ENCODE results near the gene PLS3.

The PLS3 gene

DNA sequence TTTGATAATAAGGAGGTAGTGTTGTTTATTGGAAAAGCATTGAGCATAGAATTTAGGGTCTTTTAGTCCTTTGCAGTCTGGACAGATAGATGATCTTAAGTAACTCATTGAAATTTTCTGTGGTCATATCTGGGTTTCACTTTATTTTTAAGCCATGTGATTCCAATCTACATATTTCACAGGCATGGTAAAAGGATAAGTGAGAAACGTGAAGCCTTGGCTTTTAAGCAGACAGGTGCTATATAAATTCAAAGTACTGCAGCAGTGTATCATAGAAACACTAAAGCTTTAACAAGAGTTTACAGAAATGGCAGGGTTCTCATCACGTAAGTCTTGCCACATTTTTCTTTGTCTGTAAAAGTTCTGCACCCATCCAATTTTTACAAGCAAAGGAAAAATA lies 4.9 kb downstream of the PLS3 start:
- DNase-seq (ENCODE audit: low spot score) = no peak

- DNase-seq (ENCODE audit: low spot score) = no peak
These were observed 10.7 kb downstream of the PLS3 start for GRCh38 chrX:115571712-115572111.

- DNase-seq (ENCODE audit: low spot score) = no peak
These were observed 12.2 kb downstream of the PLS3 start for GRCh38 chrX:115573185-115573584.

- DNase-seq (ENCODE audit: low spot score) = no peak
These were observed 15.7 kb downstream of the PLS3 start for GRCh38 chrX:115576676-115577075.

DNA sequence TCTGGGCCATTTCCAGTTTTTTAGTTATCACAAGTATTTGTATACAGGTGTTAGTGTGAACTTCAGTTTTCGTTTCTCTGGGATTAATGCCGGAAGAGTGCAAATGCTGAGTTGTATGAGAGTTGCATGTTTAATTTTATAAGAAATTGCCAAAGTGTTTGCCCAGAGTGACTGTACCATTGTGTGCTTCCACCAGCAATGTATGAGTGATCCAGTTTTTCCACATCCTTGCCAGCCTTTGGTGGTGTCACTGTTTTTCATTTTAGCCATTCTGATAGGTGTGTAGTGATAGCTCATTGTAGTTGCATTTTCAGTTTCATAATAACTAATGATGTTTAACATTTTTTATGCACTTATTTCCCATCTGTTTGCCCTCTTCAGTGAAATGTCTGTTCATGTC lies 18.4 kb downstream of the PLS3 start:
- no peak for DNase-seq (ENCODE audit: low spot score)

DNA sequence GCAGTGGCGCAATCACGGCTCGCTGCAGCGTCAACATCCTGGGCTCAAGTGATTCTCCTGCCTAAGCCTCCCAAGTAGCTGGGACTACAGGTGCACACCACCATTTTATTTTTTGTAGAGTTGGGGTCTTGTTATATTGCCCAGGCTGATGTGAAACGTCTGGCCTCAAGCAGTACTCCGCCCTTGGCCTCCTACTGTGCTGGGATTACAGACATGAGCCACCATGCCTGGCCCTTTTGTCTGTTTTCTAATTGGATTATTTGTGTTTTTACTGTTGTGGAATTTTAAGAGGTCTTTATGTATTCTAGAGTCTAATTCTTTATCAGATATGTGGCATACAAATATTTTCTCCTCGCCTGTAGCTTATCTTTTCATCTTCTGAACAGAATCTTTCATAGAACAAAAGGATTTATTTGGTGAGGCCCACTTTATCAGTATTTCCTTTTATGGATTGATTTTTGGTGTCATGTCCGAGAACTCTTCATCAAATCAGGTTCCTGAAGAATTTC lies 18.9 kb downstream of the PLS3 start:
- DNase-seq (ENCODE audit: low spot score) = no peak

- DNase-seq (ENCODE audit: low spot score) = no peak
These were observed 21.0 kb downstream of the PLS3 start for GRCh38 chrX:115581759-115582615.

DNA sequence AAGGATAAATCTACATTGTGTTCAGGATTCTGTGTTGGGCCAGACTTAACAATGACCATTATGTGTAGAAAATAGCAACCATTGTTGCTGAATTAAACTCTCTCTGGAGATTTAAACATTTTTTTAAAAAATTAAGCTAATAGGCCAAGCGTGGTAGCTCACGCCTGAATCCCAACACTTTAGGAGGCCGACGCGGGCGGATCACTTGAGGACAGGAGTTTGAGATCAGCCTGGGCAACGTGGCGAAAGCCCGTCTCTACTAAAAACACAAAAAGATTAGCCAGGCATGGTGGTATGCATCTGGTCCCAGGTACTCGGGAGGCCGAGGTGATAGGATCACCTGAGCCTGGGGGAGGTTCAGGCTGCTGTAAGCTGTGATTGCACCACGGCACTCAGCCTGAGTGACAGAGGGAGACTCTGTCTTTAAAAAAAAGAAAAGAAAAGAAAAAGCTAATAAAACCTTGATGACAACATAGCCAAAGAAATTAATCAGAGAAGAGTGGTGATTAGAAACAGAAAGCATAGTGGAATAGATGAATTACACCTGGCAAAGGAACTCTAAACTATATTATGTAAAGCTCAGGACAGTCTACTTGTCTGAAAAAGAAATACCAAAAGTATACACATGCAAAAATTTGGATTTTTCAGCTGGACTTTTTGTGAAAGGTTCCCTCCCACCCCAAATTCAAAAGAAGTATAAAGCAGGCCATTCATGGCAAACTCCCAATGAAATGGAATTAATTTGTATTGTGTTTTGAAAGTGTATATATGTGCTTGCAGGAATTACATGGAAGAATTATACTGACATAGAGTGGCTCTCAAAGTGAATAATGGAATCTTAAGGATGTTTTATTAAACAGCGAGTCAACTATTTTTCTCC lies 21.9 kb downstream of the PLS3 start:
- DNase-seq (ENCODE audit: low spot score) = no peak

DNA sequence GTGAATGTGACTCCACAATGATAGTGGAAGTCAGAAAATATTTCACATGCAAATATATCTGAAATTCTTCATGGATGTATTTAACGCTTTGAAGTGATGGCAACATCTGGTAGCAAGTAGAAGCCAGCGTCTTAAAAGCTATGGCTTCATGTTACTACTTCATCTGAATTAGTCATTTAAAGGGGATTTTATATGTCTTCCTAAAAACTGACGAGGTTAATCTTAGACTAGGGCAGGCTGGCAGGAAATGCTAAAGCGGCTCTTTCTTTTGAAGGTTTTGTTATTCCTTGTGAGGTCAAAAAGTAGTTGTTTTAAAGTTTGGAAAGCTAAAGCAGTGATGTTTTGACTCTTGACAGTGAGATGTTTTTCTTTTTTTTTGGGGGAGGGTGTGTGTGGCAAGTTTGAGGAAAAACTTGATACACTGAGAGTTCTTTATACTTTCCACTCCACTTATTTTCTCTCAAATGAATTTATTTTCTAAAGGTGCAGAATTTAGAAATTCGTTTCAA lies 22.6 kb downstream of the PLS3 start:
- no peak for DNase-seq (ENCODE audit: low spot score)

DNA sequence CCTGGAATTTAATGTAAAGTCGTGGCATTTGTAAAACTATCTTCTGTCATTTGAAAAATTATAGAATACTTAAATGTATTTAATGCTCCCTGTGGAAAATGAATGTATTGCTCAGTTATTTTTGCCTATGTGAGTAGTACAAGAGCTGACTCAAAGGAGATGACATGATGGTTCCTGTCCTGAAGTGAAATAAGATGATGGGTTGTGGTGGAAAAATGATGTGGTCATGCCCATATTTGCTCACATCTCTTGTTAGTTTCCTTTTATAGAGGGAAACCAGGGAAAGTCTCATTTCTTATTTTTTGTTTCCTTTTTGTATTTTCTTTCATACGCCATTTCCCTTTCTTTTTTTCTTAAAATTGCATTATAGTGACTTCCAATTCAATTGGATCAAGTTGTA lies 23.7 kb downstream of the PLS3 start:
- no peak for DNase-seq (ENCODE audit: low spot score)

- no peak for DNase-seq (ENCODE audit: low spot score)
These were observed 27.2 kb downstream of the PLS3 start for GRCh38 chrX:115588179-115588578.

DNA sequence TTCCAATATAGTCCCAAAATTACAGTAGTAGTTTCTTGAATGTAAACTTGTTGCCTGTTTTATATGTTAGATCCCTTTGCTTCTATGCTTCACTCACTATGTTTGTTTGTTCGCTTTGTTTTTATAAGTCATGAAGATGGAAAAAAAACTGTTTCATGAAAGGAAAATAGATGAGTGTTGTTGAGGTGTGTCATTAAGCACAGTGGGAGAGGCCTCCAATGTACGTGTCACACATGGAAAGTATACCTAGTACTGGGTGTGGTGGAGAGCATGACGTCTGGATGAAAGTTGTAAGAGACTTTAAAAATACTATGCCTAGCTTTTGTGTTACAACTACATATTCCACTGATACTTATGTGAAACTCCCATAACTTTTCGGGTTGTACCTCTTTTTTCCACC lies 28.4 kb downstream of the PLS3 start:
- no peak for DNase-seq (ENCODE audit: low spot score)

- no peak for DNase-seq (ENCODE audit: low spot score)
These were observed 30.4 kb downstream of the PLS3 start for GRCh38 chrX:115591420-115591819.

DNA sequence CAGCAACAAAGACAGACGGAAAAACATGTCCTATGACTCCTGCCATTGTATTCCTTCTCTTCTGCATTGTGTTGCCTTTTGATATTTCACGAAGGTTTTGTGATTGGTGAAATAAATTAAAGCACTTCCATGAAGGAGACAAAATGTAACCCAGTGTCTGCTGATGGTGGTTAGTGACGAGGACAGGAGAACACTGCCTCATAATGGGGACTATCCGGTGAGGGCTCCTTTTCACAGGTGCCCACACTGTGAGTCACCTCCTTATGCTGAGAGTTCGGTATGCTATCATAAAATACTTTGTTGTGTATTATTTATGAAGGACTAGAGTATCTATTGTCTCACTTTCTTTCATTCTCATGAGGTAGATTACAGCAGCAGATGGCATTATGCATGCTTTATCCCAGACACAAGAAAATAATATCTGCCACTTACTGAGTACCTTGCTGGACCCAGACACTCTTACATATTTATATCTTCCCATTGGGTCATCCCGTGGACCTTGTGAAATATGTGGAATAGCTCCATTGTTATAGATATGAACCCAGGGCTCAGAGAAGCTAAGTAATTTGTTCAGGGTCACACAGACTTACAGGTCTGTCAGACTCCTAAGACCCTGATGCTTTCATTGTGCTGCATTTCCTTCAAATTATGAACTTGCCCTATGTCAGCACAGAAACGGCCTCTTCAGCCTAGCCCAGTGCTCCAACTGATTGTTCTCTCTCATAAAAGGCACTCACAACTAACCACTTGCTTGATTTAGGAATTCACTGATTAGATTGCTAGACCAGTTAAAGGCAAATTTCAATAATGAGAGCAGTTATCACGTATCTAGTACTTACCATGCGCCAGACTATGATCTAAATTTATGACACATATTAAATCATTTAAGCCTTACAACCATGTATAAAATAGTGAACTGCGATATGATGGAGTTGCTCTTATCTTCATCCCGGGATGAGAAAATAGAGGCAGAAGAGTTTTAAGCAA lies 31.2 kb downstream of the PLS3 start:
- DNase-seq (ENCODE audit: low spot score) = no peak

GRCh38 chrX:115592997-115593734 lies 32.2 kb downstream of the PLS3 start:
- DNase-seq (ENCODE audit: low spot score) = no peak

DNA sequence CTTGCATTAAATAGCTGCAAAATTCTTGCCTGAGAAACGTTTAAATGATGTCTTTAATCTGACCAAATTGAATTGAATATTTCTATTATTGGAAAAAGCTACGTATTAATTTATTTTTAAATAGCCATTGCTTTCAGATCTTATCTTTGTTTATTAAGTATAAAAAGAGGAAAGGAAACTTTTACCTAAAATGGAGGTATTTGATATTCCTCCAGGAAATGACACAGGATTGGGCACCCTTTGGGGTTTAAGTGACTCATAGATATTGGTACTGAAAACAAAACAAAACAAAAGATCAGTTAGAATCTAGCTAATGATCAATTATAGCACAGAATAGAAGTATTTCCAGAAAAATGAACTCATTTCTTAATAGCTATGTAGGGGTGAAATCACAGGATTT lies 34.1 kb downstream of the PLS3 start:
- DNase-seq (ENCODE audit: low spot score) = no peak

GRCh38 chrX:115598556-115598955 lies 37.6 kb downstream of the PLS3 start:
- DNase-seq (ENCODE audit: low spot score) = no peak

DNA sequence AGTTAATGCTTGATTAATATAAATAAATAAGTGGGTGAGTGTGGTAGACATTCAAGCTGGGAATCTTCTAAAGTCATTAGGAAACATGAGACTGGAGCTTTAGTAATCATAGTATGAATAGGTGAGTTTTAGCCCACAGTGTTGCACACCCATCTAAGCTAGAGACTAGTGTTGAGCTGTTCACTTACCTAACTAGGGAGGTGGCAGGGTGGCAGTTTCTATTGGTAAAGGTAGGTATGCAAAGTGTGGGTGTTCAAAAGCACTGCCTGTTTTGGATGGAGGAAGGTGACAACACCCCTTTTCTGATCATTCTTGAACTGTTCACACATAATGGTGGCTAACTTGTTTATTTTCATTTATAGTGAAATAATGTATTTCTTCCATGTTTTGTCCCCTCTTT lies 41.3 kb downstream of the PLS3 start:
- no peak for DNase-seq (ENCODE audit: low spot score)

- no peak for DNase-seq (ENCODE audit: low spot score)
These were observed 41.9 kb downstream of the PLS3 start for GRCh38 chrX:115602729-115603389.

- DNase-seq (ENCODE audit: low spot score) = no peak
These were observed 42.6 kb downstream of the PLS3 start for GRCh38 chrX:115603534-115604074.

All from CD4-positive, alpha-beta T cell treated with Interleukin-6 at 100 ng/mL for 8 hours (primary cell).